IMR-90 (cell line): ENCODE results near the gene PLLP. TPM values are rescaled to one million over a fixed set of nuclear protein-coding genes. Genes with fewer than 3 reads are reported as not detected.

Source experiments
- ATAC-seq: fragments of 200-7000 bp; cut with Tn5 transposase; 2 replicates; pipeline ENCODE4 v1.9.1; 2020; ENCODE audit warnings: low read depth, mild to moderate bottlenecking, moderate library complexity
- BruUV-seq: library from RNA; stranded (reverse); fragments of 400-500 nt; replicated peaks from 2 replicates; lab custom pipeline; 2021; lab: Mats Ljungman, UMichigan
- CTCF ChIA-PET: fragments of 300-600 bp; formaldehyde crosslinking; extraction: SDS; loops from one replicate; lab custom pipeline; 2021; ENCODE audit warnings: antibody characterized with exemption; lab: Yijun Ruan, JAX
- POLR2A ChIA-PET: fragments of 300-600 bp; sonication (Branson Sonifier 250); formaldehyde crosslinking; loops from one replicate; lab custom pipeline; 2022; ENCODE audit warnings: antibody characterized with exemption; ENCODE audit not compliant: unreplicated experiment; lab: Charles Lee
- DNase-seq: peaks from one replicate; pipeline ENCODE4 v3.0.0; 2013
- H2AFZ ChIP-seq: replicated peaks from 2 replicates; pipeline ENCODE3; 2013; ENCODE audit warnings: low read length, mild to moderate bottlenecking; ENCODE audit not compliant: poor library complexity
- H2AK5ac ChIP-seq: 2 replicates; pipeline ENCODE4 v1.6.1; 2013; ENCODE audit warnings: low read depth, low read length, inconsistent platforms
- H2AK9ac ChIP-seq: replicated peaks from 2 replicates; pipeline ENCODE3; 2013; ENCODE audit warnings: mild to moderate bottlenecking, low read depth, low read length, moderate library complexity; ENCODE audit not compliant: poor library complexity
- H2BK120ac ChIP-seq: 2 replicates; pipeline ENCODE4 v1.6.1; 2013; ENCODE audit warnings: low read depth, low read length, inconsistent platforms
- H2BK15ac ChIP-seq: 3 replicates; pipeline ENCODE4 v1.6.1; 2013; ENCODE audit warnings: low read depth, low read length, inconsistent platforms
- H2BK20ac ChIP-seq: 2 replicates; pipeline ENCODE4 v1.6.1; 2013; ENCODE audit warnings: low read depth, mild to moderate bottlenecking, inconsistent platforms, low read length, moderate library complexity
- H2BK5ac ChIP-seq: 2 replicates; pipeline ENCODE4 v1.6.1; 2013; ENCODE audit warnings: mild to moderate bottlenecking, low read depth, low read length, inconsistent platforms; ENCODE audit not compliant: poor library complexity, severe bottlenecking
- H3K14ac ChIP-seq: replicated peaks from 2 replicates; pipeline ENCODE4 v1.6.1; 2013; ENCODE audit warnings: low read depth, low read length, inconsistent platforms
- H3K18ac ChIP-seq: 2 replicates; pipeline ENCODE4 v1.6.1; 2013; ENCODE audit warnings: low read depth, low read length, control low read depth
- H3K23ac ChIP-seq: 2 replicates; pipeline ENCODE4 v1.6.1; 2013; ENCODE audit warnings: low read depth, low read length, inconsistent platforms
- H3K27ac ChIP-seq: 2 replicates; pipeline ENCODE4 v1.5.1; 2013; ENCODE audit warnings: mild to moderate bottlenecking, control low read depth, low read length; ENCODE audit not compliant: insufficient read depth
- H3K27me3 ChIP-seq: 2 replicates; pipeline ENCODE4 v1.6.1; 2013; ENCODE audit warnings: low read length; ENCODE audit not compliant: control insufficient read depth, insufficient read depth
- H3K36me3 ChIP-seq: 2 replicates; pipeline ENCODE4 v1.6.1; 2013; ENCODE audit warnings: low read length, mixed read lengths; ENCODE audit not compliant: control insufficient read depth, insufficient read depth
- H3K4ac ChIP-seq: 2 replicates; pipeline ENCODE4 v1.6.1; 2013; ENCODE audit warnings: low read depth, low read length, inconsistent platforms
- H3K4me1 ChIP-seq: 2 replicates; pipeline ENCODE4 v1.6.1; 2013; ENCODE audit warnings: low read length, mixed read lengths; ENCODE audit not compliant: control insufficient read depth, insufficient read depth
- H3K4me2 ChIP-seq: 2 replicates; pipeline ENCODE4 v1.6.1; 2013; ENCODE audit warnings: low read depth, mild to moderate bottlenecking, control low read depth, low read length, moderate library complexity
- H3K4me3 ChIP-seq: 2 replicates; pipeline ENCODE4 v1.5.1; 2013; ENCODE audit warnings: low read depth, mild to moderate bottlenecking, control low read depth, low read length, moderate library complexity; ENCODE audit not compliant: insufficient read depth
- H3K56ac ChIP-seq: 2 replicates; pipeline ENCODE4 v1.6.1; 2013; ENCODE audit warnings: low read length, inconsistent platforms; ENCODE audit not compliant: insufficient read depth; ENCODE audit errors: extremely low read depth
- H3K79me1 ChIP-seq, 2 experiments: 2 replicates each; pipeline ENCODE4 v1.6.1; 2013; ENCODE audit warnings: low read length in 2 of 2, inconsistent platforms in 1 of 2, low read depth in 1 of 2
- H3K9ac ChIP-seq: 2 replicates; pipeline ENCODE4 v1.6.1; 2013; ENCODE audit warnings: low read depth, low read length, control low read depth
- H3K9me1 ChIP-seq: 2 replicates; pipeline ENCODE4 v1.6.1; 2013; ENCODE audit warnings: low read length, inconsistent platforms; ENCODE audit not compliant: insufficient read depth
- H3K9me3 ChIP-seq: 2 replicates; pipeline ENCODE4 v1.6.1; 2013; ENCODE audit warnings: low read length; ENCODE audit not compliant: control insufficient read depth, insufficient read depth
- H4K20me1 ChIP-seq: 2 replicates; pipeline ENCODE4 v1.6.1; 2013; ENCODE audit warnings: low read length, inconsistent platforms; ENCODE audit not compliant: insufficient read depth
- H4K5ac ChIP-seq: 2 replicates; pipeline ENCODE4 v1.6.1; 2013; ENCODE audit warnings: mild to moderate bottlenecking, low read depth, low read length, control low read depth
- H4K8ac ChIP-seq, 2 experiments: 2 replicates each; pipeline ENCODE4 v1.6.1; 2013; ENCODE audit warnings: low read depth in 2 of 2, low read length in 2 of 2, control low read depth in 1 of 2, inconsistent platforms in 1 of 2
- H4K91ac ChIP-seq: 2 replicates; pipeline ENCODE4 v1.6.1; 2013; ENCODE audit warnings: low read depth, low read length, inconsistent platforms; ENCODE audit not compliant: insufficient read depth
- BHLHE40 ChIP-seq: fragments of 150-350 bp; IDR thresholded peaks from 2 replicates; pipeline ENCODE4 v1.6.1; 2016; ENCODE audit warnings: mild to moderate bottlenecking, low read depth, low read length
- CEBPB ChIP-seq: IDR thresholded peaks from 2 replicates; pipeline ENCODE4 v1.6.1; 2012; ENCODE audit warnings: low read depth, low read length, improper control_type of control experiment
- CHD1 ChIP-seq: IDR thresholded peaks from 2 replicates; pipeline ENCODE4 v1.6.1; 2012; ENCODE audit warnings: low read depth, low read length, improper control_type of control experiment
- NFE2L2 ChIP-seq: fragments of 150-350 bp; IDR thresholded peaks from 2 replicates; pipeline ENCODE4 v1.6.1; 2016; ENCODE audit warnings: low read depth, mild to moderate bottlenecking, low read length
- RAD21 ChIP-seq: IDR thresholded peaks from 2 replicates; pipeline ENCODE4 v1.6.1; 2012; ENCODE audit warnings: low read length, improper control_type of control experiment
- WGBS, 2 experiments: methylation state at CpG; one replicate each; pipeline versions ENCODE4 v1.1.5 to v1.1.7; 2013; ENCODE audit warnings: missing lambda C conversion rate in 2 of 2; ENCODE audit not compliant: insufficient read length in 1 of 2; ENCODE audit errors: extremely low coverage in 2 of 2; 5-methylcytosine and 5-hydroxymethylcytosine counted together
- dilution Hi-C: fragments of 300-500 bp; cut with HindIII; formaldehyde crosslinking; loops from one replicate; pipeline ENCODE4 v1.14.3; 2018; ENCODE audit warnings: low sequenced_read_pairs; ENCODE audit not compliant: unreplicated experiment
- in situ Hi-C: fragments of 300-500 bp; cut with MboI; formaldehyde crosslinking; loops from 3 replicates; pipeline ENCODE4 v1.14.3; 2019; ENCODE audit warnings: low sequenced_read_pairs, inconsistent platforms, mixed read lengths
- intact Hi-C: fragments of 100-400 bp; cut with micrococcal nuclease; formaldehyde crosslinking; loops from 2 replicates; pipeline ENCODE4 v1.10.0; 2022
- polyA plus RNA-seq, 3 experiments: library from polyadenylated mRNA; depleted of rRNA; stranded (reverse); fragments of >200 nt; gene quantifications; 2 replicates each; pipeline ENCODE4 v1.2.3, GENCODE V29; 2012; ENCODE audit warnings: low replicate concordance in 1 of 3
- total RNA-seq: library from RNA; depleted of rRNA; stranded (reverse); fragments of >200 nt; gene quantifications from 2 replicates; pipeline ENCODE4 v1.2.3, GENCODE V29; 2012
- TF ChIP-seq, protein P1 (sequence below): conservative IDR thresholded peaks from 2 replicates; pipeline ENCODE4 v1.5.1; 2012; ENCODE audit warnings: mild to moderate bottlenecking, low read depth, low read length, improper control_type of control experiment
- TF ChIP-seq, protein P2 (sequence below): fragments of 150-350 bp; IDR thresholded peaks from 2 replicates; pipeline ENCODE4 v1.6.1; 2017; ENCODE audit warnings: mild to moderate bottlenecking, antibody characterized with exemption, low read length, low read depth

The PLLP gene
- total and polyA plus RNA-seq, 2 of the 4 experiments (the other 2 are of a cell fraction), result 0.05 TPM; not detected in 1

DNA sequence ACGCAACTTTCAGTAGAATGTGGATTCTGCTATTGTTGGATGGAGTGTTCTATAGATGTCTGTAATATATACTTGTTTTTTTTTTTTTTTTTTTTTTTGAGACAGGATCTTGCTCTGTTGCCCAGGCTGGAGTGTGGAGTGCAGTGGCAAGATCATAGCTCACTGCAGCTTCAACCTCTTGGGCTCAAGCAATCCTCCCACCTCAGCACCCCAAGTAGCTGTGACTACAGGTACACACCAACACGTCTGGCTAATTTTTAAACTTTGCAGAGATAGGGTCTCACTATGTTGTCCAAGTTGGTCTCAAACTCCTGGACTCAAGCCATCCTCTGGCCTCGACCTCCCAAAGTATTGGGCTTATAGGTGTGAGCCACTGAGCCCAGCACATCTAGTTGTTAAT is 46.9 kb upstream of the PLLP start:
- no peak for ATAC-seq
- no TSS peak for BruUV-seq

More for the DNA sequence above, 46.9 kb upstream of the PLLP start:
- peaks cover 29% of the 10 kb centered on the region for H3K27me3 ChIP-seq
- H3K23ac ChIP-seq, result no peak overlapping the region
- H3K18ac ChIP-seq, result no peak overlapping the region
- in situ Hi-C loops (no loop called here), dilution Hi-C loops (no loop called here), intact Hi-C loops (no loop called here)
- H2AK9ac ChIP-seq, result no peak overlapping the region
- H3K9me3 ChIP-seq, result peaks cover 9% of the 10 kb centered on the region
- H3K4ac ChIP-seq, result no peak overlapping the region
- no peak overlapping the region for H4K5ac ChIP-seq
- no peak overlapping the region for H3K27ac ChIP-seq
- no peaks in the 10 kb centered on the region for H3K9me1 ChIP-seq
- no peak for DNase-seq
- no peak overlapping the region for H2BK5ac ChIP-seq
- H3K9ac ChIP-seq, result no peak overlapping the region
- no peak overlapping the region for H2AK5ac ChIP-seq
- no peak overlapping the region for H3K4me2 ChIP-seq
- no peak overlapping the region for H2BK120ac ChIP-seq
- H4K91ac ChIP-seq, result no peak overlapping the region
- ChIA-PET POLR2A (no interaction called here), CTCF (no interaction called here)
- no peak overlapping the region for H2AFZ ChIP-seq
- no peaks in the 10 kb centered on the region for H4K20me1 ChIP-seq
- no peaks in the 10 kb centered on the region for H3K36me3 ChIP-seq
- H3K56ac ChIP-seq, result no peak overlapping the region
- TF ChIP-seq CHD1 (no peak), BHLHE40 (no peak), CEBPB (no peak), NFE2L2 (no peak), RAD21 (no peak)
- TF ChIP-seq, protein P1, sequence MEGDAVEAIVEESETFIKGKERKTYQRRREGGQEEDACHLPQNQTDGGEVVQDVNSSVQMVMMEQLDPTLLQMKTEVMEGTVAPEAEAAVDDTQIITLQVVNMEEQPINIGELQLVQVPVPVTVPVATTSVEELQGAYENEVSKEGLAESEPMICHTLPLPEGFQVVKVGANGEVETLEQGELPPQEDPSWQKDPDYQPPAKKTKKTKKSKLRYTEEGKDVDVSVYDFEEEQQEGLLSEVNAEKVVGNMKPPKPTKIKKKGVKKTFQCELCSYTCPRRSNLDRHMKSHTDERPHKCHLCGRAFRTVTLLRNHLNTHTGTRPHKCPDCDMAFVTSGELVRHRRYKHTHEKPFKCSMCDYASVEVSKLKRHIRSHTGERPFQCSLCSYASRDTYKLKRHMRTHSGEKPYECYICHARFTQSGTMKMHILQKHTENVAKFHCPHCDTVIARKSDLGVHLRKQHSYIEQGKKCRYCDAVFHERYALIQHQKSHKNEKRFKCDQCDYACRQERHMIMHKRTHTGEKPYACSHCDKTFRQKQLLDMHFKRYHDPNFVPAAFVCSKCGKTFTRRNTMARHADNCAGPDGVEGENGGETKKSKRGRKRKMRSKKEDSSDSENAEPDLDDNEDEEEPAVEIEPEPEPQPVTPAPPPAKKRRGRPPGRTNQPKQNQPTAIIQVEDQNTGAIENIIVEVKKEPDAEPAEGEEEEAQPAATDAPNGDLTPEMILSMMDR, result no peak
- TF ChIP-seq, protein P2, sequence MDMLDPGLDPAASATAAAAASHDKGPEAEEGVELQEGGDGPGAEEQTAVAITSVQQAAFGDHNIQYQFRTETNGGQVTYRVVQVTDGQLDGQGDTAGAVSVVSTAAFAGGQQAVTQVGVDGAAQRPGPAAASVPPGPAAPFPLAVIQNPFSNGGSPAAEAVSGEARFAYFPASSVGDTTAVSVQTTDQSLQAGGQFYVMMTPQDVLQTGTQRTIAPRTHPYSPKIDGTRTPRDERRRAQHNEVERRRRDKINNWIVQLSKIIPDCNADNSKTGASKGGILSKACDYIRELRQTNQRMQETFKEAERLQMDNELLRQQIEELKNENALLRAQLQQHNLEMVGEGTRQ, result no peak
- WGBS, 2 experiments, result no CpG with 5 or more reads among the region's 3 CpGs
- H3K14ac ChIP-seq, result no peak overlapping the region
- H3K79me1 ChIP-seq, result no peaks in the 10 kb centered on the region
- no peaks in the 10 kb centered on the region for H3K4me1 ChIP-seq
- no peak overlapping the region for H4K8ac ChIP-seq
- H2BK15ac ChIP-seq, result no peak overlapping the region
- H3K4me3 ChIP-seq, result no peak overlapping the region
- no peak overlapping the region for H2BK20ac ChIP-seq
